ENCODE data around the gene ABI3BP.

- TF ChIP-seq CTCF (conservative IDR thresholded peaks at IDR 0.05 in 1 of 2, IDR thresholded peaks at IDR 0.05 in 1 of 2; ENCODE audit: low read depth in 1 of 2, low read length in 2 of 2), result no peak
- no peak for TF ChIP-seq EZH2 (IDR thresholded peaks at IDR 0.05; ENCODE audit: low read length, missing control alignments)
These were observed 266.5 kb downstream of the ABI3BP start for GRCh38 chr3:100726706-100727105.

All from fibroblast of lung (primary cell).